ENCODE data around the gene WWOX.

- TF ChIP-seq CTCF (IDR thresholded peaks at IDR 0.05) (no peak), POLR2A (IDR thresholded peaks at IDR 0.05) (no peak)
Observed at GRCh38 chr16:78903237-78903636, 803.8 kb downstream of the WWOX start.

Measured in thyroid gland (tissue), 4 donors.